Thyroid gland (tissue), 4 donors: ENCODE data around the gene ADAMTSL3. TPM values are rescaled to one million over a fixed set of nuclear protein-coding genes. Genes with fewer than 3 reads are reported as not detected.
"Not testable (repeated sequence)": the region's sequence is repeated elsewhere in the genome, so short reads cannot be mapped to it uniquely, and the experiment has no call there.

Experiments
- DNase-seq, 2 donors: peaks; one replicate each; pipeline ENCODE4 v3.0.0-alpha.2; 2019
- H3K27ac ChIP-seq, 3 donors: fragments of 200-600 bp; sonication (generic); 1 replicate in 2 of 3; 2 replicates in 1 of 3; pipeline ENCODE4 v1.5.1; 2016 to 2019; ENCODE audit warnings: mild to moderate bottlenecking in 1 of 3, moderate library complexity in 1 of 3
- H3K27me3 ChIP-seq: fragments of 200-600 bp; sonication (generic); one replicate; pipeline ENCODE4 v1.5.1; 2019
- H3K36me3 ChIP-seq, 2 donors: fragments of 200-600 bp; sonication (generic); one replicate each; pipeline ENCODE4 v1.5.1; 2016 to 2019
- H3K4me1 ChIP-seq, 2 donors: fragments of 200-600 bp; sonication (generic); one replicate each; pipeline ENCODE4 v1.5.1; 2017 to 2019
- H3K4me3 ChIP-seq, 3 donors: fragments of 200-600 bp; sonication (generic); replicated peaks in 1 of 3; 1 replicate in 2 of 3; 2 replicates in 1 of 3; pipeline ENCODE4 v1.5.1; 2016; ENCODE audit warnings: mild to moderate bottlenecking in 1 of 3
- H3K9me3 ChIP-seq: fragments of 200-600 bp; sonication (generic); one replicate; pipeline ENCODE4 v1.5.1; 2017
- POLR2A ChIP-seq, 2 donors: fragments of 450-650 bp; IDR thresholded peaks; one replicate each; pipeline ENCODE4 v1.6.1; 2017; ENCODE audit warnings: antibody characterized with exemption in 2 of 2, mild to moderate bottlenecking in 2 of 2, moderate library complexity in 1 of 2
- WGBS, 2 donors: methylation state at CpG; one replicate each; pipeline ENCODE4 v1.1.5; 2017; 5-methylcytosine and 5-hydroxymethylcytosine counted together
- intact Hi-C: fragments of 100-400 bp; cut with DNase I; formaldehyde crosslinking; loops from one replicate; pipeline ENCODE4 v1.15.1; 2023
- total RNA-seq, 4 donors: library from RNA; depleted of rRNA; stranded (reverse); fragments of >200 nt; gene quantifications; one replicate each; pipeline ENCODE4 v1.2.3, GENCODE V29; 2016
- TF ChIP-seq, protein P1 (sequence below), 6 experiments: fragments of 200-600 bp in 3 of 6; fragments of 450-650 bp in 3 of 6; sonication (generic) in 3 of 6; IDR thresholded peaks; one replicate each; pipeline ENCODE4 v1.5.1; 2016 to 2019; ENCODE audit warnings: antibody characterized with exemption in 6 of 6, mild to moderate bottlenecking in 2 of 6, inconsistent platforms in 1 of 6, moderate library complexity in 1 of 6

ADAMTSL3 gene
- total RNA-seq, 4 donors from 2014 or later: 5.5 to 14.8 (median 6.5) TPM

DNA sequence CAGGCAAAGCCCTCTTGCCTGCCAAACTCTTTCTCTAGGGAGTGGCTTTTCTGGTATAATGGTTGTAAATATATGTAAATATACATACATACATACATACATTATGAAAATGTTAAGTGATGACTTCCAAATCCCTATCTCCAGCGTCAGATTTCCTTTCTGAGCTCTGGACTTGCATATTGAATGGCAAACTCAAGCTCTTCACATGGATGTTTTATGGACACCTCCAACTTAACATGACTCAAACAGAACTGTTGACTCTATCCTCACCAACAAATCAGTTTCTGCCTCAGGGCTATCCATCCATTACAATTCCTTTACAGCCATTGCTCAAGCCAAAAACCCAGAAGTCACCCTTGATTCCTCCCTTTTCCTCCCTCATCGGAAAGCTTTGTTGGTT, 45.1 kb downstream of the ADAMTSL3 start:
- TF ChIP-seq, protein P1, sequence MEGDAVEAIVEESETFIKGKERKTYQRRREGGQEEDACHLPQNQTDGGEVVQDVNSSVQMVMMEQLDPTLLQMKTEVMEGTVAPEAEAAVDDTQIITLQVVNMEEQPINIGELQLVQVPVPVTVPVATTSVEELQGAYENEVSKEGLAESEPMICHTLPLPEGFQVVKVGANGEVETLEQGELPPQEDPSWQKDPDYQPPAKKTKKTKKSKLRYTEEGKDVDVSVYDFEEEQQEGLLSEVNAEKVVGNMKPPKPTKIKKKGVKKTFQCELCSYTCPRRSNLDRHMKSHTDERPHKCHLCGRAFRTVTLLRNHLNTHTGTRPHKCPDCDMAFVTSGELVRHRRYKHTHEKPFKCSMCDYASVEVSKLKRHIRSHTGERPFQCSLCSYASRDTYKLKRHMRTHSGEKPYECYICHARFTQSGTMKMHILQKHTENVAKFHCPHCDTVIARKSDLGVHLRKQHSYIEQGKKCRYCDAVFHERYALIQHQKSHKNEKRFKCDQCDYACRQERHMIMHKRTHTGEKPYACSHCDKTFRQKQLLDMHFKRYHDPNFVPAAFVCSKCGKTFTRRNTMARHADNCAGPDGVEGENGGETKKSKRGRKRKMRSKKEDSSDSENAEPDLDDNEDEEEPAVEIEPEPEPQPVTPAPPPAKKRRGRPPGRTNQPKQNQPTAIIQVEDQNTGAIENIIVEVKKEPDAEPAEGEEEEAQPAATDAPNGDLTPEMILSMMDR (IDR thresholded peaks at IDR 0.05): no peak
- TF ChIP-seq POLR2A (IDR thresholded peaks at IDR 0.05): no peak
- Histone ChIP-seq H3K27me3 (no peaks in the 10 kb centered on the region), H3K36me3 (no peaks in the 10 kb centered on the region), H3K4me3 (no peak overlapping the region), H3K9me3 (no peaks in the 10 kb centered on the region), H3K4me1 (no peaks in the 10 kb centered on the region), H3K27ac (no peak overlapping the region)
- WGBS, 2 donors: 40 to 63% methylated on average over 2 of the region's 2 CpGs
- intact Hi-C loops: no loop called here
- no peak for DNase-seq

DNA sequence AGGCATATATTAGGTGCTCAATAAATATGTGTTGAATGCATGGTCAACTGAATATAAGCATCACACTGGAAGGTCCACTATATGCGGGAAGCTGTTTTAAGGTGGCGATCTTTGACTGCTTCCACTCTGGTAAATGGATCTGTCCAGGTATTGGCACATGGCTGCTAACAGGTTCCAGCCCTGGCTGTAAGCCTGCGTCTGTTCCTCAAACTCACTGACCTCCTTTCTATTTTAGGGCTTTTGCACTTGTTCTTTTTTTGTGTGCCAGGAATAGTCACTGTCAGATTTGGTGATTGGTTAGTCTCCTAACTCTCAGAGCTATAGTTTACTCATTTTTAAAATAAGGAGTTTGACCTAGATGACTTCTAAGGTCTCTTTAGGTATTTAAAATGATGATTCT, 46.2 kb downstream of the ADAMTSL3 start:
- Histone ChIP-seq H3K27me3 (no peaks in the 10 kb centered on the region), H3K4me3 (no peak overlapping the region), H3K36me3 (no peaks in the 10 kb centered on the region), H3K4me1 (no peaks in the 10 kb centered on the region), H3K27ac (no peak overlapping the region), H3K9me3 (no peaks in the 10 kb centered on the region)
- no peak for DNase-seq
- intact Hi-C loops: no loop called here
- WGBS, 2 donors: 94 to 95% methylated on average over 3 of the region's 3 CpGs
- TF ChIP-seq, protein P1 (IDR thresholded peaks at IDR 0.05): no peak
- TF ChIP-seq POLR2A (IDR thresholded peaks at IDR 0.05): no peak

DNA sequence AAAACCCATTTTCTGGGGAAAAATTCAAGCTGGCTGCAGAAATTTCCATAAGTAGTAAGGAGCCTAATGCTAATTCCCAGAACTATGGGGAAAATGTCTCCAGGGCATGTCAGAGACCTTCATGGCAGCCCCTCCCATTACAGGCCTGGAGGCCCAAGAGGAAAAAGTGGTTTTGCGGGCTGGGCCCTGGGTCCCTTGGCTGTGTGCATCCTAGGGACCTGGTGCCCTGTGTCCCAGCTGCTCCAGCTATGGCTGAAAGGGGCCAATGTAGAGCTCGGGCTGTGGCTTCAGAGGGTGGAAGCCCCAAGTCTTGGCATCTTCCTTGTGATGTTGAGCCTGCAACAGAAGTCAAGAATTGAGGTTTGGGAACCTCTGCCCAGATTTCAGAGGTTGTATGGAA, 48.4 kb downstream of the ADAMTSL3 start:
- intact Hi-C loops, H3K36me3 ChIP-seq, DNase-seq, H3K9me3 ChIP-seq, H3K4me3 ChIP-seq, H3K27ac ChIP-seq, H3K4me1 ChIP-seq, H3K27me3 ChIP-seq: not testable (repeated sequence)
- 92 to 95% methylated on average over 2 of the region's 2 CpGs for WGBS, 2 donors

DNA sequence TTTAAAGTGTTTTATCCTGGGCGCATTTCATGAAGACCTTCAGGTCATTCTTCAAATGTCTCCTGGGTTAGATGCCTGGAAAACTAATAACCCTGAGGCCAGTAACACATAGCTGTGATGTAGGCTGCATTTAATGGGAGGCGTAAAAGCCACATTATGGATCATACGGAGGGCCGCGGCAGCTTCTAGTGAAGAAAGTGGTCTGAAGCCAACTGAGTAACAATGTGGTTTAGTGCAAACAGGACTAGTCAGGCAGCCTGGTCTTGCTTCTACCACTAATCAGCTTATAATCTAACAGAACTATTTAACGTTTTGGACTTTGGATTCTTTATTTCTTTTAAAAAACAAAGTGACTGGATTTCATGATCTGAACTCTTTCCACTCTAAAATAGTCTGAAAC, 54.4 kb downstream of the ADAMTSL3 start:
- no peak overlapping the region for H3K4me3 ChIP-seq
- H3K9me3 ChIP-seq: no peaks in the 10 kb centered on the region
- no peaks in the 10 kb centered on the region for H3K4me1 ChIP-seq
- TF ChIP-seq, protein P1 (IDR thresholded peaks at IDR 0.05): no peak
- no peak for TF ChIP-seq POLR2A (IDR thresholded peaks at IDR 0.05)
- H3K27me3 ChIP-seq: no peaks in the 10 kb centered on the region
- DNase-seq: no peak
- WGBS, 2 donors: 89 to 95% methylated on average over 6 of the region's 6 CpGs
- intact Hi-C loops: no loop called here
- no peaks in the 10 kb centered on the region for H3K36me3 ChIP-seq
- H3K27ac ChIP-seq: no peak overlapping the region

DNA sequence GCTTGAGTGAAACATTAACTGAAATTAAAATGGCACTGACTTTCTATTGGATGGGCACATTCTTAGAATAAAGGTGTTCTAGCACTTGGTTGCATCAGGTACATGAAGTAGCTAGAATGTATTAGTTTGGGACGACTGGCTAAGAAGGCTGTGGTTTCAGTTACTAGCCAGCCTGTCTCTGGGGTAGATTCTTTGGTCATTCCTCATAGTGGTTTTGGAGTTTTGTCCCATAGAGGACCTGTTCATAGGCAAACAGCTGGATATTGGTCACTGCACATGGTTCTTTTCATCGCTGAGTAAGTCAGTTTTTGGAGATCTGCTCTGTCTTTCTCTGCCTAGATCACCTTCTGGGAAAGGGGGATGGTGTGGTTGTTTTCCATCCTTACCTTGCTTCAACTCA, 55.3 kb downstream of the ADAMTSL3 start:
- 85 to 91% methylated on average over 2 of the region's 2 CpGs for WGBS, 2 donors
- intact Hi-C loops: no loop called here
- H3K4me3 ChIP-seq: no peak overlapping the region
- no peaks in the 10 kb centered on the region for H3K4me1 ChIP-seq
- no peaks in the 10 kb centered on the region for H3K9me3 ChIP-seq
- H3K27me3 ChIP-seq: no peaks in the 10 kb centered on the region
- no peak for DNase-seq
- H3K27ac ChIP-seq: no peak overlapping the region
- no peak for TF ChIP-seq POLR2A (IDR thresholded peaks at IDR 0.05)
- TF ChIP-seq, protein P1 (IDR thresholded peaks at IDR 0.05): no peak
- H3K36me3 ChIP-seq: no peaks in the 10 kb centered on the region

DNA sequence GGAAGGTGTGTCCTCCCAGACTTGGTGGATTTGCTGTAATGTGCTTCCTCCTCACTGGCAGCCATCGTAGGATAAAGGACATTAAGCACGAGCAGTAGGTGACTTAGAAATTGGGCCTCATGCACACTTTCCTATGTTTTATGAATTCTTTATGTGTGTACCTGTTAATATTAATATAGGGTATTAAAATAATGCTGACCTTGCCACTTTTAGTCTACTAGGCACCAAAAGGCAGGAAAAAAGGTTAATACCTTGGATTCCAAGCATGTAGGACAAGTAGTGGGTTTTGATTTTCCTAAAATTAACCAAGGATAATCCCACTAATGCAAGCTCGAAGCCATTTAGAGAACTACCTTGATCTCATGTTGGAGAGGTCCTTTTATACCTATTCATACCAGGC, 55.9 kb downstream of the ADAMTSL3 start:
- no peaks in the 10 kb centered on the region for H3K4me1 ChIP-seq
- TF ChIP-seq, protein P1 (IDR thresholded peaks at IDR 0.05): no peak
- H3K36me3 ChIP-seq: no peaks in the 10 kb centered on the region
- 88 to 94% methylated on average over 3 of the region's 3 CpGs for WGBS, 2 donors
- no peak overlapping the region for H3K4me3 ChIP-seq
- H3K27me3 ChIP-seq: no peaks in the 10 kb centered on the region
- intact Hi-C loops: no loop called here
- DNase-seq: no peak
- no peak overlapping the region for H3K27ac ChIP-seq
- no peaks in the 10 kb centered on the region for H3K9me3 ChIP-seq
